DOHH2 (cell line): Measurements from ENCODE around the gene LRATD1.

ENCODE experiments used
- H3F3A ChIP-seq: fragments of 200-600 bp; sonication (generic), shearing (Covaris generic); 2 replicates; pipeline ENCODE4 v1.6.0; 2016; ENCODE audit warnings: antibody characterized with exemption, mild to moderate bottlenecking; ENCODE audit not compliant: control insufficient read depth, insufficient read depth
- H3K27ac ChIP-seq: fragments of 200-600 bp; sonication (generic); 2 replicates; pipeline ENCODE4 v1.5.1; 2014; ENCODE audit warnings: low read depth, mild to moderate bottlenecking, low read length, moderate library complexity
- H3K27me3 ChIP-seq: fragments of 200-600 bp; sonication (generic); 2 replicates; pipeline ENCODE4 v1.6.1; 2014; ENCODE audit warnings: mild to moderate bottlenecking, low read length, mixed read lengths; ENCODE audit not compliant: control insufficient read depth
- H3K36me3 ChIP-seq: fragments of 200-600 bp; sonication (generic); 2 replicates; pipeline ENCODE4 v1.6.1; 2014; ENCODE audit warnings: mild to moderate bottlenecking, low read length, moderate library complexity, mixed read lengths; ENCODE audit not compliant: control insufficient read depth
- H3K4me1 ChIP-seq: fragments of 200-600 bp; sonication (generic); 2 replicates; pipeline ENCODE4 v1.6.1; 2014; ENCODE audit warnings: mild to moderate bottlenecking, low read length, mixed read lengths; ENCODE audit not compliant: control insufficient read depth
- H3K4me2 ChIP-seq: fragments of 200-600 bp; sonication (generic); 2 replicates; pipeline ENCODE4 v1.6.0; 2014; ENCODE audit warnings: mild to moderate bottlenecking, low read length, moderate library complexity
- H3K4me3 ChIP-seq: fragments of 200-600 bp; sonication (generic); 2 replicates; pipeline ENCODE4 v1.5.1; 2014; ENCODE audit warnings: mild to moderate bottlenecking, low read length, mixed read lengths
- H3K79me2 ChIP-seq: fragments of 200-600 bp; sonication (generic); 2 replicates; pipeline ENCODE4 v1.6.1; 2014; ENCODE audit warnings: mild to moderate bottlenecking, low read length, mixed read lengths; ENCODE audit not compliant: control insufficient read depth
- H3K9me2 ChIP-seq: fragments of 200-600 bp; sonication (generic); replicated peaks from 2 replicates; pipeline ENCODE4 v1.6.1; 2014; ENCODE audit warnings: mild to moderate bottlenecking, low read length, mixed read lengths; ENCODE audit not compliant: control insufficient read depth
- H3K9me3 ChIP-seq: fragments of 200-600 bp; sonication (generic); 2 replicates; pipeline ENCODE4 v1.6.1; 2014; ENCODE audit warnings: antibody characterized with exemption, low read length, mixed read lengths; ENCODE audit not compliant: control insufficient read depth, insufficient read depth
- H4K20me1 ChIP-seq: fragments of 200-600 bp; sonication (generic); 2 replicates; pipeline ENCODE4 v1.6.0; 2014; ENCODE audit warnings: low read depth, mild to moderate bottlenecking, antibody characterized with exemption, low read length, moderate library complexity; ENCODE audit not compliant: control insufficient read depth, insufficient read depth
- CTCF ChIP-seq: fragments of 200-600 bp; sonication (generic); IDR thresholded peaks from one replicate; pipeline ENCODE4 v1.5.1; 2014; ENCODE audit warnings: antibody characterized with exemption, mild to moderate bottlenecking, low read depth, low read length; ENCODE audit not compliant: poor library complexity, severe bottlenecking
- EZH2phosphoT487 ChIP-seq: fragments of 200-600 bp; sonication (generic); IDR thresholded peaks from 2 replicates; pipeline ENCODE4 v1.6.1; 2017; ENCODE audit warnings: borderline replicate concordance, mild to moderate bottlenecking, antibody characterized with exemption, low read length, moderate library complexity, mixed read lengths

LRATD1 gene

GRCh38 chr2:14608245-14608644 lies 24.3 kb upstream of the LRATD1 start:
- Histone ChIP-seq H3K9me2 (no peaks in the 10 kb centered on the region), H4K20me1 (no peaks in the 10 kb centered on the region), H3K27me3 (no peaks in the 10 kb centered on the region), H3F3A (no peaks in the 10 kb centered on the region), H3K4me1 (no peaks in the 10 kb centered on the region), H3K4me3 (no peak overlapping the region), H3K79me2 (no peaks in the 10 kb centered on the region), H3K27ac (no peak overlapping the region), H3K4me2 (no peak overlapping the region), H3K9me3 (no peaks in the 10 kb centered on the region), H3K36me3 (no peaks in the 10 kb centered on the region)
- no peak for TF ChIP-seq EZH2phosphoT487
- no peak for TF ChIP-seq CTCF

- no peaks in the 10 kb centered on the region for H3K27me3 ChIP-seq
- H3K27ac ChIP-seq = no peak overlapping the region
- H3K4me2 ChIP-seq = no peak overlapping the region
- no peaks in the 10 kb centered on the region for H3K9me2 ChIP-seq
- no peaks in the 10 kb centered on the region for H3K79me2 ChIP-seq
- H3K36me3 ChIP-seq = no peaks in the 10 kb centered on the region
- H4K20me1 ChIP-seq = no peaks in the 10 kb centered on the region
- H3F3A ChIP-seq = no peaks in the 10 kb centered on the region
- no peak overlapping the region for H3K4me3 ChIP-seq
- no peaks in the 10 kb centered on the region for H3K9me3 ChIP-seq
- TF ChIP-seq CTCF (no peak), EZH2phosphoT487 (no peak)
- H3K4me1 ChIP-seq = no peaks in the 10 kb centered on the region
Measured at GRCh38 chr2:14614017-14614416, 18.5 kb upstream of the LRATD1 start.

GRCh38 chr2:14615121-14615520 lies 17.4 kb upstream of the LRATD1 start:
- Histone ChIP-seq H3K36me3 (no peaks in the 10 kb centered on the region), H3K9me3 (no peaks in the 10 kb centered on the region), H3K27me3 (no peaks in the 10 kb centered on the region), H3K9me2 (no peaks in the 10 kb centered on the region), H3K4me3 (no peak overlapping the region), H4K20me1 (no peaks in the 10 kb centered on the region), H3K27ac (no peak overlapping the region), H3K4me1 (no peaks in the 10 kb centered on the region), H3F3A (no peaks in the 10 kb centered on the region), H3K79me2 (no peaks in the 10 kb centered on the region), H3K4me2 (no peak overlapping the region)
- TF ChIP-seq EZH2phosphoT487 = no peak
- no peak for TF ChIP-seq CTCF

- Histone ChIP-seq H4K20me1 (no peaks in the 10 kb centered on the region), H3K36me3 (no peaks in the 10 kb centered on the region), H3K9me3 (no peaks in the 10 kb centered on the region), H3K9me2 (no peaks in the 10 kb centered on the region), H3K27me3 (no peaks in the 10 kb centered on the region), H3K79me2 (no peaks in the 10 kb centered on the region), H3K4me2 (no peak overlapping the region), H3K4me3 (no peak overlapping the region), H3K4me1 (no peaks in the 10 kb centered on the region), H3K27ac (no peak overlapping the region), H3F3A (no peaks in the 10 kb centered on the region)
- TF ChIP-seq EZH2phosphoT487 = no peak
- no peak for TF ChIP-seq CTCF
Measured at GRCh38 chr2:14615760-14616159, 16.8 kb upstream of the LRATD1 start.
